ENCODE results near the gene SHLD1. TPM values are rescaled to one million over a fixed set of nuclear protein-coding genes. Genes with fewer than 3 reads are reported as not detected.
"Not testable (repeated sequence)": the region's sequence is repeated elsewhere in the genome, so short reads cannot be mapped to it uniquely, and the experiment has no call there.

The SHLD1 gene
- total RNA-seq, 1 donor from 2014 or later = 8.6 TPM

DNA sequence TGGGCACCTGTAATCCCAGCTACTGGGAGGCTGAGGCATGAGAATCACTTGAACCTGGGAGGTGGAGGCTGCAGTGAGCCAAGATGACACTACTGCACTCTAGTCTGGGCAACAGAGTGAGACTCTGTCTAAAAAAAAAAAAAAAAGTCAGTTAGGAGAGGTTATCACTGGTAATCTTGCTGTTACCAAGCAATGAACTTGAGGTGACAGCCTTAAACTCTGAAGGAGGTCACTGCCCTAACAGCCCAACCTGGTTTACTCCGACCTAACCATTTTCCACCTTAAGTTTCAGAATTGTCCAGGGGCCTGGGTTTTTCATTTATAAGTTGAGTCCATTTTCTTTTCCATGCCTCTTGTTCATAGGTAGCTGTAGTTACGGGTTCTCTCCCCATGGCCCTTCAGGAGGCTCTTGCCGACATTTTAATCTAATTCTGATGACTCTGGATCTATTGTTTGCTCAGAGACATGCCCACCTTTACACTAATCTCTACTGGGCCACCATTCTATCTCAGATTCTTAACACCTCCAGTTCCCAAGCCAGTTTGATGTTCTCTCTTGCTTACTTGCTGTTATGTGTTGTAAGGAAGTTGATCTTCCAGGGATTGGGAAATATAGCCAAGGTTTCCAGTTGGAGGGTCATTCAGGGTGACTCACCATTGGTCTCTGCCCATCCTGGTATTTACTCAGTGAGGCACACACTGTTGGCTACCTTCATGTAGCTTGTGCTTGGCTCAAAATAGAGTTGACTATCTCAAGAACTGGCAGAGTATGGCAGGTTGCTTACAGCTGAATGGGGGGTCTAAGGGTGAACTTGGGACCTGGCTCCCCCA is 29.1 kb downstream of the SHLD1 start:
- intact Hi-C loops (cut with micrococcal nuclease) = no loop called here
- Mint-ChIP-seq H3K36me3 (ENCODE audit: low read depth) (peaks cover 25% of the 10 kb centered on the region), H3K9me3 (no peaks in the 10 kb centered on the region), H3K27ac (no peak overlapping the region), H3K4me1 (peaks cover 7% of the 10 kb centered on the region), H3K4me3 (no peak overlapping the region), H3K27me3 (no peaks in the 10 kb centered on the region)
- no peak for DNase-seq

DNA sequence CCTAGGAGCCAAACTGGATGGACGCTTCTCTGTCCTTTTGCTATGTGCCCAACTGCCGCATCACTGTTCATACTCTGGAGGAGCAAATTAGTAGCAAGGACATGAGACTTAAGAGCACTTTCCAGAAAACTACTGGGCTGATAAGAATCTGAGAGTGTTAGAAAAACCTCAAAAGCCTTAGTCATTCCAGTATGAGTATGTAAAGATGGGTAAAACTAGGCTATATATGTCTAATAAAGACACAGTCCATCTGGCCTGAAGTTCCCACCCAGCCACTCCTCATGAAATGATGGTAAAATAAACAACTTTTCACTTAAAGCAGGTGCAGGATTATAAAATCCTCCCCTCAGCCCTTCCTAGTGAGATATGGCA is 30.6 kb downstream of the SHLD1 start:
- intact Hi-C loops (cut with micrococcal nuclease) = loop anchor here (10.0 kb wide), 1 partner anchor 106 kb away; no protein-coding TSS in a partner anchor
- H3K9me3 Mint-ChIP-seq = no peaks in the 10 kb centered on the region
- H3K27ac Mint-ChIP-seq = peak overlapping the region; percentile 46
- H3K27me3 Mint-ChIP-seq = no peaks in the 10 kb centered on the region
- peaks cover 7% of the 10 kb centered on the region for H3K4me1 Mint-ChIP-seq
- H3K36me3 Mint-ChIP-seq (ENCODE audit: low read depth) = peaks cover 23% of the 10 kb centered on the region
- DNase-seq = no peak
- no peak overlapping the region for H3K4me3 Mint-ChIP-seq

DNA sequence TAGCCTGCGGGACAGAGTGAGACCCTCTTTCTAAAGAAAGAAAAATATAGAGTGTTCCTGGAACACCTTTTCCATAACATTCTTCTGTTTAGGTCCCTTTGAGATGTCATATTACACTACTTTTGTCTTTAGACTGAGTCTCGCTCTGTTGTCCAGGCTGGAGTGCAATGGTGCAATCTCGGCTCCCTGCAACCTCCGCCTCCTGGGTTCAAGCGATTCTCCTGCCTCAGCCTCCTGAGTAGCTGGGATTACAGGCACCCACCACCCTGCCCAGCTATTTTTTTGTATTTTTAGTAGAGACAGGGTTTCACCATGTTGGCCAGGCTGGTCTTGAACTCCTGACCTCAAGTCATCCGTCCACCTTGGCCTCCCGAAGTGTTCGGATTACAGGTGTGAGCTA is 31.2 kb downstream of the SHLD1 start:
- intact Hi-C loops (cut with micrococcal nuclease) = loop anchor here (10.0 kb wide), 1 partner anchor 107 kb away; no protein-coding TSS in a partner anchor
- H3K36me3 Mint-ChIP-seq (ENCODE audit: low read depth) = peaks cover 23% of the 10 kb centered on the region
- H3K4me1 Mint-ChIP-seq, DNase-seq, H3K4me3 Mint-ChIP-seq, H3K27me3 Mint-ChIP-seq, H3K9me3 Mint-ChIP-seq, H3K27ac Mint-ChIP-seq: not testable (repeated sequence)

DNA sequence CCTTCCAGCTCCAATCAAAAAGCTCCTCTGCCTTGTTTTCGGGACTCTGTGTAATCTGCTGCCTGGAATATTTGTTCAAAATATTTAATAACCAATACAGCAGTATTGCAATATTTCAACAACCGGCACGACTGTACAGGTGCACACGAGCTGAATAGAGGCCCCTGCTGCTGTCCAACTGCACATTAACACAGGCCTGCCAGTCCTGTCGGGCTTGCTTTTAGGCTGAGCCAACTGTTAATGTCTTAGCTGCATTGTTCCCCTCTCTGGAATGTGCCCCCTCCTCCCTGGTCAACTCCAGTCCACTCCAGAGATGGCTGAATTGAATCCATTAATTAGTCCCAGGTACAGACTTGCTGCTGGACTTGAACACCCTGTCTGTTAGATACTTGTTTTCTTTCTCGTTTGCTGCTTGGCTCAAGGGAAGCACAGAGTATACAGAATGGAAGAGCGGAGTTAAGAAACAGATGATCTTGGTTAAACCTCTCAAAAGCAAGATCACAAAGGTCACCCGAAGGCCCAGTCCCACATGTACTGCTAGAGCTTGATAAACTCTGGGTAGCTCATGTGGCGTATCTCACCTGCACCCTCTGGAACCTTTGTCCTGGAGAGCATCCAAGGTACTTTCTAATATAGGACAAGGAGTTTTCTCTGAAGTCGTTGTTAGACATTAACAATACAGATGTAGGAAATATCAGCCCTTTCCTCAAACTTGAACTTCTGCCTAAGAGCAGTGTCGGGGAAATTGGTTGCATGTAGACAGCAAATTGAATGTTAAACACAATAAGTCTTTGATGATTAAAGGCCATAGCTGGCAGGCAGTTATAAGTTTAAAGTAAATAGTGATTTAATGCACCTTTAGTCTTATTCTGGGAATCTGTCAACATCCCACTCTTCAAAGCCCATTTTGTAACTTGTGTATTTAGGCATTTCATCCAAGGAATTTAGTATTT is 31.9 kb downstream of the SHLD1 start:
- no peak overlapping the region for H3K4me3 Mint-ChIP-seq
- no peaks in the 10 kb centered on the region for H3K9me3 Mint-ChIP-seq
- H3K36me3 Mint-ChIP-seq (ENCODE audit: low read depth) = peaks cover 23% of the 10 kb centered on the region
- H3K4me1 Mint-ChIP-seq = peaks cover 7% of the 10 kb centered on the region
- H3K27me3 Mint-ChIP-seq = no peaks in the 10 kb centered on the region
- intact Hi-C loops (cut with micrococcal nuclease) = loop anchor here (10.0 kb wide), 1 partner anchor 107 kb away; no protein-coding TSS in a partner anchor
- H3K27ac Mint-ChIP-seq = no peak overlapping the region
- DNase-seq = no peak

DNA sequence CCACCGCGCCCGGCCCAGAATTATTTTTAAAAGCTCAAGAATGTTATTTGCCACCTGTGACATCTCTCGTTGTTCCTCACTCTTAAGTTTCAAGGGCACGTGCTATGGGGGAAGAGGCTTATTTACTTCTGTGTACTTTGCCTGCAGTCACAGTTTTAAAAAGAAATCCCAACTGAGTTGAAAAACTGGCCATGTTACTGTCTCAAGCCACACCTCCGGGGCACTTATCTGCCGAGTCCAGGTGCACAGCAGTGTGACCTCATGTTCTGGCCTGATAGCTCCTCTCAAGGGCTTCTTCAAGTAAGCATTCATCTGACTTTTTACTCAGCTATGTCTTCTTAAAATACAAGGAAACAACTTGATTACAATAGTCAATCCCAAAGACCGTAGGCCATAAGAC is 34.5 kb downstream of the SHLD1 start:
- peaks cover 8% of the 10 kb centered on the region for H3K4me1 Mint-ChIP-seq
- H3K4me3 Mint-ChIP-seq = no peak overlapping the region
- intact Hi-C loops (cut with micrococcal nuclease) = loop anchor here (5.0 to 10.0 kb wide), 2 partner anchors 110 to 177 kb away; no protein-coding TSS in a partner anchor
- H3K27ac Mint-ChIP-seq = no peak overlapping the region
- DNase-seq = no peak
- H3K36me3 Mint-ChIP-seq (ENCODE audit: low read depth) = peaks cover 14% of the 10 kb centered on the region
- H3K27me3 Mint-ChIP-seq = no peaks in the 10 kb centered on the region
- no peaks in the 10 kb centered on the region for H3K9me3 Mint-ChIP-seq

DNA sequence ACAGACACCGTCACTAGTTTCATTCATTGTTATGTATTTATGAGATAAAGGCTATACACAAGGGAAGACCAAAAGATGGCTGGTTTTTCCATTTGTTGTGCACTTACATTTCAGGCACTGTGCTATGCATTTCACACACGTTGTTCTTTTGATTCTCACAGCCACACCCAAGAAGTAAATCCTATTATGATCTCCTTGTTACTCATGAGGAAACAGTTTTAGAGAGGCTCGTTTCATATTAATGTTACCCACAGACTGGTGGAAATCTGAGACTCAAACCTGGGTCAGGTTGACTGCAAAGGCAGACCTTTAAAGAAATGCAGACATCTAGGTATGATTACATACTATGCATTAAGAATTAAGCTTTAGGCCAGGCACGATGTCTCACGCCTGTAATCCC is 34.9 kb downstream of the SHLD1 start:
- intact Hi-C loops (cut with micrococcal nuclease) = loop anchor here (5.0 to 10.0 kb wide), 2 partner anchors 110 to 178 kb away; no protein-coding TSS in a partner anchor
- Mint-ChIP-seq H3K4me3 (no peak overlapping the region), H3K27ac (no peak overlapping the region), H3K27me3 (no peaks in the 10 kb centered on the region), H3K36me3 (ENCODE audit: low read depth) (peaks cover 15% of the 10 kb centered on the region), H3K4me1 (peaks cover 8% of the 10 kb centered on the region), H3K9me3 (no peaks in the 10 kb centered on the region)
- DNase-seq = no peak

DNA sequence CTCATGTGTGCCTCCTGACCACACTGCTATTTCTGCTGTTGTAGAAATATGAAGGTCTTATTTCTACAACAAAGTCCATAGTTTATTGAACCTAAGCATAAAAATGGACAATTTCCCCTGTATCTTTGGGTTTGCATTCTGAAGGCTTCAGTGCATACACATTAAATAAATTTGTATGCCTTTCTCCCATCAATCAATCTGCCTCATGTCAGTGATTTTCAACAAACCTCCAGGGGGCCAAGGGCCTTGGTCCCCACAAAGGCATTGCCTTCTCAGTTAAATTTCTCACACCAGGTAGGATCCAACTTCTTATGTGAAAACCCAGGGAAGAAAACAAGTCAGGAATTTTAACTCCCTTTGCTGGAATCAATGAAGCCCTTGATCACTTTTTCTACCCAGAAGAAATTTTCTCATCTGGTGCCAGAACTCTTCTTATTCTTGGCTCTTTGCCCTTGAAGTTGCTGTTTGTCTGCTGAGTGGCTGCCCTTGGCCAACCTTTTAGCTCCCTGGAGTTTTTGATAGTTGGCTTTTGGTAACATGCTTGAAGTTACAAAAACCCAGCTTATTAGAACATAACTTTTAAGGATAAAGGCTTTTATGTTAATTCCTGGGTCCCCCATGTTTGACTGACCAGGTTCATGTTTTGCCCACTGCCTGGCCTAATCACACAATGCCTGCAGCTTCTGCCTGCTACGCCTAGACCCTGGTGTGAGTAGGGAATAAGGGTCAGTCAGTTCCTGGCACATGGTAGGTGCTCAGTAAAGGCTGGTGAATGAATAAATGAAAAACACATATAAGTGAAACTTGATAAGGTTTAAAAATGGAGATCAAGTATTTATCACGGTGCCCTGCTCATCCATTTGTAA is 37.0 kb downstream of the SHLD1 start:
- Mint-ChIP-seq H3K4me3 (no peak overlapping the region), H3K4me1 (peaks cover 2% of the 10 kb centered on the region), H3K9me3 (no peaks in the 10 kb centered on the region), H3K27me3 (no peaks in the 10 kb centered on the region), H3K36me3 (ENCODE audit: low read depth) (peaks cover 9% of the 10 kb centered on the region), H3K27ac (no peak overlapping the region)
- no peak for DNase-seq
- intact Hi-C loops (cut with micrococcal nuclease) = loop anchor here (5.0 to 10.0 kb wide), 2 partner anchors 112 to 180 kb away; no protein-coding TSS in a partner anchor

DNA sequence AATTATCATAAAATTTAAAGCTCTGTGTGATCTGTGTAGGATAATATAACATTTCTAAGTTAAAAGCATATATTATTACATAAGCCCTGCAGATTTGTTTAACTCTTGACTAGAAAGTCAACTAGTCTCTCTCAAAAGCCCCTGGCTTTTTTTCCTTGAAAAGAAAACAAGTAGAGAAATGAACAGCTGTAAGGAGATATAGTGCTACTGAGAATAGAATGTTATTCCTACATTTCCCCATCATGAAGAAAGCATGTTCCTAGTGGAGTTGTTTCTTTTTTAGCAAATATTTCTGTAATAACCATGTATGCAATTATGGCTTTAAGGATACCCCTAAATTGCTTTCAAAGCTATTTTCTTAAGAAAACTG is 37.6 kb downstream of the SHLD1 start:
- Mint-ChIP-seq H3K27ac (no peak overlapping the region), H3K4me1 (peaks cover 2% of the 10 kb centered on the region), H3K36me3 (ENCODE audit: low read depth) (peaks cover 8% of the 10 kb centered on the region), H3K9me3 (no peaks in the 10 kb centered on the region), H3K4me3 (no peak overlapping the region), H3K27me3 (no peaks in the 10 kb centered on the region)
- intact Hi-C loops (cut with micrococcal nuclease) = loop anchor here (1.0 to 10.0 kb wide), 6 partner anchors 113 to 289 kb away; no protein-coding TSS in a partner anchor
- no peak for DNase-seq

DNA sequence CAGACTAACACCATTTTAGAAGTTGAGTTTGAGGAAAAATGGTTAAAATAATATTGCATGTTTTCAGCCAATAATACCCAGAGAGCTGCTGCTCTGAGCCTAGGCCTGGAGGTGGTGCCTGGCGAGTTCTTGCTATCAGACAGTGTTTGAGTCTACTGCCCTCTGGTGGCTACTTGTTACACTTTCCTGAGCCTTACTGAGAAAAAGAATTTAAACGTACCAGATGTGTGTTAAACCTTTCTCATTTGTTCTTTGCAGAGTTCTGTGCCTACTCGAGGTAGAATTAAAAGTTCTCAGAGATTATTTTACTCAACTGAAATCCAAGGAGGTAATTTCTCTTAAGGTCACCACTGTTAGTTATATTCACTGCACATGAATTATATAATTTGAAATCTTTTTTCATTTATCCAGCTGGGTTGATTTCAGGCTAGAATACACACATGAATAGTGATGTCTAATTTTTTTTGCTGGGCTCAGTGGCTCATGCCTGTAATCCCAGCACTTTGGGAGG is 38.2 kb downstream of the SHLD1 start:
- intact Hi-C loops (cut with micrococcal nuclease) = loop anchor here (1.0 to 10.0 kb wide), 6 partner anchors 114 to 288 kb away; no protein-coding TSS in a partner anchor
- DNase-seq = peak; percentile 93
- H3K36me3 Mint-ChIP-seq (ENCODE audit: low read depth) = peaks cover 8% of the 10 kb centered on the region
- H3K9me3 Mint-ChIP-seq = no peaks in the 10 kb centered on the region
- no peak overlapping the region for H3K4me3 Mint-ChIP-seq
- peaks cover 2% of the 10 kb centered on the region for H3K4me1 Mint-ChIP-seq
- no peak overlapping the region for H3K27ac Mint-ChIP-seq
- no peaks in the 10 kb centered on the region for H3K27me3 Mint-ChIP-seq

DNA sequence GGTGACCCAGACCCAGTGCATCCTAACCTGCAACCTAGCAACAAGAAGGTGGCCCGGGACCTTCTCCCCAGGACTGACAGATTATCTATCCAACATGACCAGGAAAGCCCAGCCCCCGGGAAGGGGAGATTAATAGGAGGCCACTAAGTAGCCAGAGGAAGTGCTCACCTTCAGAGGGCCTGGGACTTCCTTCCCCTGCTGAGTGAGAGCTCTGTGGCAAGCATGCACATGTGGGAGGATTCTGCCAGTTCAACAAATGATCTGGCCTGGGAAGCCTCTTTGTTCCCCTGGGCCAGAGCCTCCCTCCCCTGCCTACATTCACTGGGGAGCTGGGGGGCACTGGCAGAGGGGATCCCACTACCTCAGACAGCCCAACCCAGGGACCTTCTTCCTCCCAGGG is 39.6 kb downstream of the SHLD1 start:
- intact Hi-C loops (cut with micrococcal nuclease) = loop anchor here (2.0 to 10.0 kb wide), 3 partner anchors 115 to 287 kb away; no protein-coding TSS in a partner anchor
- H3K36me3 Mint-ChIP-seq (ENCODE audit: low read depth) = peaks cover 10% of the 10 kb centered on the region
- no peak for DNase-seq
- no peaks in the 10 kb centered on the region for H3K9me3 Mint-ChIP-seq
- H3K27ac Mint-ChIP-seq = no peak overlapping the region
- H3K4me3 Mint-ChIP-seq = no peak overlapping the region
- H3K4me1 Mint-ChIP-seq = peaks cover 2% of the 10 kb centered on the region
- H3K27me3 Mint-ChIP-seq = no peaks in the 10 kb centered on the region

DNA sequence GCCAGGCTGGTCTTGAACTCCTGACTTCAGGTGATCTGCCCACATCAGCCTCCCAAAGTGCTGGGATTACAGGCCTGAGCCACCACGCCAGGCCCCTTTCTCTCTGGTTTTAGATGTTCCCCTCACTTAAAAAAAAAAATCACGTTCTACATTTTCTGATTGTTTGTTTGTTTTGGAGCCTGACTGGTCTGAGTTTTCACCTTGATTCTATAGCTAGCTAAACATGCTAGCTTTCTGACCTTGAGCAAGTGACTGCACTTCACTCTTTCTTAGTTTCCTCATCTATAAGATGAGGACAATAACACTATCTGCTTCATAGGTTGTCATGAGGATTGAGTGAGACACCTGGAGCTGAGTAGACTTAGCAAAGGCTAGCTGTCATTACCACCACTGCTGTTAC is 43.7 kb downstream of the SHLD1 start:
- H3K9me3 Mint-ChIP-seq = no peaks in the 10 kb centered on the region
- no peaks in the 10 kb centered on the region for H3K27me3 Mint-ChIP-seq
- no peaks in the 10 kb centered on the region for H3K4me1 Mint-ChIP-seq
- intact Hi-C loops (cut with micrococcal nuclease) = no loop called here
- no peak overlapping the region for H3K27ac Mint-ChIP-seq
- DNase-seq = no peak
- no peak overlapping the region for H3K4me3 Mint-ChIP-seq
- peaks cover 5% of the 10 kb centered on the region for H3K36me3 Mint-ChIP-seq (ENCODE audit: low read depth)

DNA sequence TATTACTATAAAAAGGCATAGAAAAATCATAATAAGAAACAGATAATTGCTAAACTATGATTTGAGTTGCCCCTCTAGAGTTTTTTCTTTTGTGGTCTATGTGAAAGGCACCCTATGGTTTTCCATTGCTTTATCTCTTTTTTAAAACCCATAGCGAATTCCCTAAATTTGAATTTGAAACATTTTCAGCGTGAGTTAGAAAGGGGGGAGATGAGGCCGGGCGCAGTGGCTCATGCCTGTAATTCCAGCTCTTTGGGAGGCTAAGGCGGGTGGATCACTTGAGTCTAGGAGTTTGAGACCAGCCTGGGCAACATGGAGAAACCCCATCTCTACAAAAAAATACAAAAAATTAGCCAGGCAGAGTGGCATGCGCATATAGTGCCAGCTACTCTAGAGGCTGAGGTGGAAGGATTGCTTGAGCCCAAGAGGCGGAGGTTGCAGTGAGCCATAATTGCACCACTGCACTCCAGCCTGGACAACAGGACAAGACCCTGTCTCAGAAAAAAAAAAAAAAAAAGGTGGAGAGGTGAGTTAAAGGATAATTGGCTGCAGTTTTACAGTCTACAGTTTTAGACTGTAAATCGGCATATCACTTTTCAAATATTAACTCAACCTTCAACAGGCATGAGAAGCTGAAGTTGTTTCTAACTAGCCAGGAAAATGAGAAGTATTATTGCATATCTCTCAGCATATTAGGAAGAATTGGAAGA is 46.3 kb downstream of the SHLD1 start:
- Mint-ChIP-seq H3K36me3 (ENCODE audit: low read depth) (peaks cover 4% of the 10 kb centered on the region), H3K4me3 (no peak overlapping the region), H3K4me1 (no peaks in the 10 kb centered on the region), H3K27me3 (no peaks in the 10 kb centered on the region), H3K27ac (peak overlapping the region; percentile 41), H3K9me3 (no peaks in the 10 kb centered on the region)
- intact Hi-C loops (cut with micrococcal nuclease) = no loop called here
- DNase-seq = no peak
